PC-3 (cell line): ENCODE data around the gene IFT81.

Source experiments
- CTCF ChIP-seq: fragments of 300-600 bp; sonication (generic); conservative IDR thresholded peaks from 2 replicates; pipeline ENCODE4 v1.5.1; 2017; ENCODE audit warnings: antibody characterized with exemption, low read depth, mild to moderate bottlenecking, low read length
- EZH2 ChIP-seq: fragments of 300-600 bp; sonication (generic); IDR thresholded peaks from one replicate; pipeline ENCODE4 v1.6.1; 2017; ENCODE audit warnings: antibody characterized with exemption, mild to moderate bottlenecking, low read length; ENCODE audit not compliant: unreplicated experiment
- EZH2phosphoT487 ChIP-seq: fragments of 300-600 bp; sonication (generic); IDR thresholded peaks from 2 replicates; pipeline ENCODE4 v1.6.1; 2018; ENCODE audit warnings: mild to moderate bottlenecking, antibody characterized with exemption, low read length, borderline replicate concordance

GRCh38 chr12:110193196-110193595 lies 69.0 kb downstream of the IFT81 start:
- TF ChIP-seq CTCF (no peak), EZH2 (no peak), EZH2phosphoT487 (no peak)
